Fibroblast of pulmonary artery (primary cell): Measurements from ENCODE around the gene RHOT1.
A peak's percentile ranks its signal among the peaks of the same experiment; 100 is the strongest.
"Not testable (repeated sequence)": the region's sequence is repeated elsewhere in the genome, so short reads cannot be mapped to it uniquely, and the experiment has no call there.

Experiments used
- DNase-seq: peaks from one replicate; pipeline ENCODE4 v3.0.0-alpha.2; 2010; ENCODE audit warnings: low read depth
- H3K4me3 ChIP-seq: replicated peaks from 2 replicates; pipeline ENCODE4 v1.5.1; 2011; ENCODE audit warnings: low read depth, mild to moderate bottlenecking, control low read depth, low read length, moderate library complexity
- TF ChIP-seq, protein P1 (sequence below): IDR thresholded peaks from 2 replicates; pipeline ENCODE4 v1.5.1; 2011; ENCODE audit warnings: mild to moderate bottlenecking, control low read depth, low read length, inconsistent platforms; ENCODE audit errors: missing control alignments

Gene RHOT1

GRCh38 chr17:32125848-32126153 lies 16.5 kb upstream of the RHOT1 start:
- TF ChIP-seq, protein P1, sequence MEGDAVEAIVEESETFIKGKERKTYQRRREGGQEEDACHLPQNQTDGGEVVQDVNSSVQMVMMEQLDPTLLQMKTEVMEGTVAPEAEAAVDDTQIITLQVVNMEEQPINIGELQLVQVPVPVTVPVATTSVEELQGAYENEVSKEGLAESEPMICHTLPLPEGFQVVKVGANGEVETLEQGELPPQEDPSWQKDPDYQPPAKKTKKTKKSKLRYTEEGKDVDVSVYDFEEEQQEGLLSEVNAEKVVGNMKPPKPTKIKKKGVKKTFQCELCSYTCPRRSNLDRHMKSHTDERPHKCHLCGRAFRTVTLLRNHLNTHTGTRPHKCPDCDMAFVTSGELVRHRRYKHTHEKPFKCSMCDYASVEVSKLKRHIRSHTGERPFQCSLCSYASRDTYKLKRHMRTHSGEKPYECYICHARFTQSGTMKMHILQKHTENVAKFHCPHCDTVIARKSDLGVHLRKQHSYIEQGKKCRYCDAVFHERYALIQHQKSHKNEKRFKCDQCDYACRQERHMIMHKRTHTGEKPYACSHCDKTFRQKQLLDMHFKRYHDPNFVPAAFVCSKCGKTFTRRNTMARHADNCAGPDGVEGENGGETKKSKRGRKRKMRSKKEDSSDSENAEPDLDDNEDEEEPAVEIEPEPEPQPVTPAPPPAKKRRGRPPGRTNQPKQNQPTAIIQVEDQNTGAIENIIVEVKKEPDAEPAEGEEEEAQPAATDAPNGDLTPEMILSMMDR = no peak
- no peak for DNase-seq
- H3K4me3 ChIP-seq = no peak overlapping the region

DNA sequence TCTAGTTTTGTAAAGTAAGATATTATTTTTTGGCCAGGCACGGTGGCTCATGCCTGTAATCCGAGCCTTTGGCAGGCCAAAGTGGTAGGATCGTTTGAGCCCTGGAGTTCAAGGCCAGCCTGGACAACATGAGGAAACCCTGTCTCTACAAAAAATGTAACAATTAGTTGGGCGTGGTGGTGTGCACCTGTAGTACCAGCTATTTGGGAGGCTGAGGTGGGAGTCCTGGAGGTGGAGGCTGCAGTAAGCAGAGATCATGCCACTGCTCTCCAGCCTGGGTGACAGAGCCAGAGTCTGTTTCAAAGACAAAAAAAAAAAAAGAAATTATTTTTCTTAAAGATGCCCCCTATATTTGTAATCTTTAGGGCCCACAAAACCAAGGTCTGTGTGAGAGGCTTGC lies 16.0 kb upstream of the RHOT1 start:
- TF ChIP-seq, protein P1 = no peak
- no peak for DNase-seq
- no peak overlapping the region for H3K4me3 ChIP-seq

GRCh38 chr17:32126746-32127145 lies 15.6 kb upstream of the RHOT1 start:
- H3K4me3 ChIP-seq = no peak overlapping the region
- TF ChIP-seq, protein P1 = no peak
- DNase-seq = no peak

DNA sequence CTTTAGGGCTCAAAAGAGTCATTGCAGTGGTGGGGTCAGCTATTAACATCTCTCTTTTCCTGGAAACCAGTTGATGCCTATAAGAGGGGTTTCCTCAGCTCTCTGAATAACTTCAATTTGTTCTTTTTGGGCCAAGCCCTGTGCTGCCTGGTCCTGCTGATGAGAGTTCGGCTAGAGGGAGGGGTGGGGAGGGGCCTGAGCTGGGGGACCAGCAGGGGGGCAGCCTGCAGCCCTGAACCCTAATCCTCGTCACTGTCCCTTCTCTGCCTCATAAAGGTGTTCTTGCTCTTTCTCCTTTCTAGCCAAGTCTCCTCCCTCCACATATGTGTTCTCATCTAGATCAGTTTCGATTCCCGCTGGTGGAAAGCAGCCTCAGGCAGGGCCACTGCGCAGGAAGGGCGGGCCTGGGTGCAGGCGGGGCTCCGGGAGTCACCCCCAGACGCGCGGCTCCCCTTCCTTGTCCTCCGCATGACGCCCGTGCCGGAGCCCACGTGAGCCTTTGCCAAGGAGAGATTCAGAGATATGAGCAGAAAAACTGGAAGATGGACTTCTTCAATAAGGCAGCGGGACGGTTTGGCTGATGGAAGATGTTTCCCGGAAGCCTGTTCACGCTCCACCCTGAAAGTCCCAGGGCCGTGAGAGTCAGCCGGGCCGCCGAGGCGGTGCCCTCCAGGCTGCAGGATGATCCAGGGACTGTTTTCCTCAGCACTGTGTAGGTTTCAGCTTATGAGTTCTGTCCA lies 15.0 kb upstream of the RHOT1 start:
- peak; percentile 64 for DNase-seq
- peak overlapping the region; percentile 74 for H3K4me3 ChIP-seq
- TF ChIP-seq, protein P1 = no peak

DNA sequence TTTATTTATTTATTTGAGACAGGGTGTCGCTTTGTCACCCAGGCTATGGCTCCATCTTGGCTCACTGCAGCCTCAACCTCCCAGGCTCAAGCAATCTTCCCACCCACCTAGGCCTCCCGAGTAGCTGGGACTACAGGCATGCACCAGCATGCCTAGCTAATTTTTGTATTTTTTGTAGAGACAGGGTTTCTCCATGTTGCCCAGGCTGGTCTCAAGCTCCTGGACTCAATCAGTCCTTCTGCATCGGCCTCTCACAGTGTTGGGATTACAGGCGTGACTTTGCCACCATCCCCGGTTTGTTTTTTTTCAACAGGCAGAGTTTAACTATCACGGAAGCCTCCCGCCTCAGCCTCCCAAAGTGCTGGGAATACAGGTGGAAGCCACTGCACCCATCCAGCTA lies 13.8 kb upstream of the RHOT1 start:
- not testable (repeated sequence) for H3K4me3 ChIP-seq, DNase-seq

DNA sequence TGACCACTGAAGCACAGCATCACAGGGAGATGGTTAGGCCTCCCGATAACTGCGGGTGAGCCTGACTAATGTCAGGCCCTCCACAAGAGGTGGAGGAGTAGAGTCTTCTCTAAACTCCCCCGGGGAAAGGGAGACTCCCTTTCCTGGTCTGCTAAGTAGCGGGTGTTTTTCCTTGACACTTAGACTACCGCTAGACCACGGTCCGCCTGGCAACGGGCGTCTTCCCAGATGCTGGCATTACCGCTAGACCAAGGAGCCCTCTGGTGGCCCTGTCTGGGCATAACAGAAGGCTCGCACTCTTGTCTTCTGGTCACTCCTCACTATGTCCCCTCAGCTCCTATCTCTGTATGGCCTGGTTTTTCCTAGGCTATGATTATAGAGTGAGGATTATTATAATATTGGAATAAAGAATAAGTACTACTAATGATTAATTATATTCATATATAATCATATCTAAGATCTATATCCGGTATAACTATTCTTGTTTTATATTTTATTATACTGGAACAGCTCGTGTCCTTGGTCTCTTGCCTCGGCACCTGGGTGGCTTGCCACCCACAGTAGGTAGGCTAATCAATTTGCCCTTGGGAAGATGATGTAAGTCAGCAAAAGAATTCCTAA lies 6.7 kb upstream of the RHOT1 start:
- DNase-seq = peak; percentile 45
- H3K4me3 ChIP-seq = not testable (repeated sequence)

DNA sequence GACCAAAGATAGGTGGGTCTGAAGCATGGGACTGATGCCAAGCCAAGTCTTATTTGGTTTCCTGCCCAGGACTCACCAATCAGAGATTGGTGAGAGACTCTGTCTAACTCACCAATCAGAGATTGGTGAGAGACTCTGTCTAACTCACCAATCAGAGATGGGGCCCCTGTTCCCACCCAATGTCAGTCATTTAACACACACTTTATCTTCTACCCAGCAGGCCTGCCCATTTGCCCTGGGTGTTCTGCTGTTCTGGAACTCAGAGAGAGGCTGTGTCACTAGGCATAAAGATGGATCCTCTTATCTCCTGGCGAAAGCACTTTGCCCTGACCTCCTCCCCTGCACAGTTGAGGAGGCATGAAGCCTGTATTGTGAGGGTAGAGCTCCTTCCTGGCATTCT lies 5.4 kb upstream of the RHOT1 start:
- DNase-seq = no peak
- no peak overlapping the region for H3K4me3 ChIP-seq
- TF ChIP-seq, protein P1 = no peak

- DNase-seq, H3K4me3 ChIP-seq: not testable (repeated sequence)
Measured at GRCh38 chr17:32139504-32139903, 2.8 kb upstream of the RHOT1 start.
